H1 (cell line): ENCODE data around the gene FOSB. TPM values are rescaled to one million over a fixed set of nuclear protein-coding genes. Genes with fewer than 3 reads are reported as not detected.

Experiments
- GTF2F1 ChIP-seq: IDR thresholded peaks from 2 replicates; pipeline ENCODE4 v1.6.1; 2012; ENCODE audit warnings: low read depth, low read length, improper control_type of control experiment, borderline replicate concordance
- POU5F1 ChIP-seq: IDR thresholded peaks from 2 replicates; pipeline ENCODE4 v1.6.1; 2011; ENCODE audit warnings: low read depth, mild to moderate bottlenecking, low read length, moderate library complexity
- RNF2 ChIP-seq: fragments of 200-900, 300-1000 bp; sonication (generic); IDR thresholded peaks from 2 replicates; pipeline ENCODE4 v1.7.1; 2016; ENCODE audit warnings: borderline replicate concordance, low read depth, mild to moderate bottlenecking, antibody characterized with exemption, low read length; ENCODE audit not compliant: poor library complexity, severe bottlenecking; ENCODE audit errors: missing control alignments
- polyA plus RNA-seq, 7 experiments: library from polyadenylated mRNA; depleted of rRNA in 3 of 7; stranded (reverse) in 5 of 7; unstranded in 2 of 7; fragments of >200 nt in 5 of 7; fragments of 200-250 nt in 2 of 7; gene quantifications; 1 replicate in 5 of 7; 2 replicates in 1 of 7; 4 replicates in 1 of 7; pipeline versions ENCODE4 v1.2.1 to v1.2.3, GENCODE V29; 2011 to 2013; ENCODE audit warnings: missing spikeins in 2 of 7, mixed read lengths in 2 of 7
- total RNA-seq: library from RNA; stranded (reverse); fragmentation: NEBNext Ultra II Directional; extraction: Animal tissue kit (Norgen Biotek cat#: 25700); gene quantifications from 2 replicates; pipeline ENCODE4 v1.2.1, GENCODE V29; 2021
- TF ChIP-seq, protein P1 (sequence below): IDR thresholded peaks from 2 replicates; pipeline ENCODE4 v1.6.1; 2012; ENCODE audit warnings: inconsistent platforms

Gene FOSB
- total and polyA plus RNA-seq, 2 of the 8 experiments (the other 6 are each of a cell fraction or from before 2014, with no cell fraction given) = 0.44 to 2.7 TPM

GRCh38 chr19:45463241-45463640 lies 4.6 kb upstream of the FOSB start (continued):
- TF ChIP-seq GTF2F1 (no peak), RNF2 (no peak), POU5F1 (no peak)
- TF ChIP-seq, protein P1, sequence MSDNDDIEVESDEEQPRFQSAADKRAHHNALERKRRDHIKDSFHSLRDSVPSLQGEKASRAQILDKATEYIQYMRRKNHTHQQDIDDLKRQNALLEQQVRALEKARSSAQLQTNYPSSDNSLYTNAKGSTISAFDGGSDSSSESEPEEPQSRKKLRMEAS = no peak
